NCI-H1436 (cell line): Measurements from ENCODE around the gene FGF1.

ENCODE experiments used
- DNase-seq: peaks from one replicate; lab custom pipeline; 2025; lab: John Stamatoyannopoulos, UW

The FGF1 gene

DNA sequence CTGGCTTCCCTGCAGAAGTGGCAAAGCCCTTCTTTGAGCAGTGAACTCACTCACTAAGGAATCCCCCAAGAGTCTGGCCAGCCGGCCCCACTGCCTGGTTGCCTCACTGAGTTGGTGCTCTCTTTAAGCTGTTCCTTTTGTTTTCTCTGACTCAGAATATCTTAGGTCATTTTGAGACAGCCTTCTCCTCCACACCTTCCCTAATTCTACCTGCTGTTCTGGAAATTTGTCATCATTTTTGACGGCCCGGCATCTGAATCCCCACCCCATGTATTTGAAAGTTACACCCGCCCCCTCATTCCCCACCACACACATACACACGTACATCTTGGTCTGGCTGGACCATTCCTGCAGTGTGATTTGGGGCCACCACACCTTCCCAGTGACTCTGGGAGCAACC, 41.8 kb downstream of the FGF1 start:
- DNase-seq, result no peak

DNA sequence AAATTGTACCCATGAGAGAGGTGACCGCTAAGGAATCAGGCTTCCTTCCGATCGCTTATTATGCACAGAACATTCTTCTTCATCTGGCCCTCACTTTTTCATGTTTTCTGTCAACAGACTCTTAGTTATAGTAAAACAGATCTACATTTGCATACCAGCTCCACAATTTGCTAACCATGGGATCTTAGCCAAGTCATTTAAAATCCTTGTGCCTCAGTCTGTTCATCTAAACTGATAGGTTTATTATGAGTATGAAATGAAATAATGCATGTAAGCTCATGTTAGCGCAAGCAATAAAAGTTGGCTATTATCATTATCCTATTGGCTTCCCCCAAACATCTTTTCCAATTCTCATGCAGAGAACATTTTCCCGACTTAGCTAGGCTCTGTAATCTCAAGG, 42.3 kb downstream of the FGF1 start:
- DNase-seq, result no peak

DNA sequence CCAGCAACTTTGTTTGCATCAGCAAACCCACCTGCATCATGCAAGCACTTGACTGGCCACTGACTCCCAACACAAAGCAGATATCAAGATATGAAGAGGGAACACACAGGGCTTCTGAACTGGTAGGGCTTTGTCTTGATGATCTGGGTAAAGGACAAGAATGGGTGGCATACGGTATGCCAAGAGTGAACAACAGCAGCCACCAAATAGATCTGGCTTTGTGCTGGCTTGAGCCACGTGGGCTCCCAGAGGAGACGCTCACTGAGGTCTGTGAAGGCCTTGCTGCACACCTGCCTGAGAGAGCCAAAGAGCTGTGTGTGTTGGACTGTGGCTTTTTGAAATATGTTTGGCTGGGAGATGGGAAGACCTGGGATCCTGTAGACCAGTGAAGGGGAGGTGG, 43.5 kb downstream of the FGF1 start:
- no peak for DNase-seq

DNA sequence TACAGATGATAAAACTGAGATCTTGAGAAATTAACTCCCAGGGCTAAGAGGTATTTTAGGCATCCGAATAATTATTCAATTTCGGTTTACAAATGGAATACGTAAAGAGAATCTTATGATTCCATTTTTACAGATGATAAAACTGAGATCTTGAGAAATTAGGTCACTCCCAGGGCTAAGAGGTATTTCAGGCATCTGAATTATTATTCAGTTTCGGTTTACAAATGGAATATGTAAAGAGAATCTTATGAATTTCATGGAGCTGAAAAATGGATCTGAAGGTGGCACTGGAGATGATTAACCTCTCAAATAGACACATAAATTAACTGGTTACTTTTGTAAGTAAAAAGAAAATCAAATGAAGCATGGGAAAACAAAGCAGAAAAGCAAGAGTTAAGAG, 44.2 kb downstream of the FGF1 start:
- DNase-seq, result no peak

DNA sequence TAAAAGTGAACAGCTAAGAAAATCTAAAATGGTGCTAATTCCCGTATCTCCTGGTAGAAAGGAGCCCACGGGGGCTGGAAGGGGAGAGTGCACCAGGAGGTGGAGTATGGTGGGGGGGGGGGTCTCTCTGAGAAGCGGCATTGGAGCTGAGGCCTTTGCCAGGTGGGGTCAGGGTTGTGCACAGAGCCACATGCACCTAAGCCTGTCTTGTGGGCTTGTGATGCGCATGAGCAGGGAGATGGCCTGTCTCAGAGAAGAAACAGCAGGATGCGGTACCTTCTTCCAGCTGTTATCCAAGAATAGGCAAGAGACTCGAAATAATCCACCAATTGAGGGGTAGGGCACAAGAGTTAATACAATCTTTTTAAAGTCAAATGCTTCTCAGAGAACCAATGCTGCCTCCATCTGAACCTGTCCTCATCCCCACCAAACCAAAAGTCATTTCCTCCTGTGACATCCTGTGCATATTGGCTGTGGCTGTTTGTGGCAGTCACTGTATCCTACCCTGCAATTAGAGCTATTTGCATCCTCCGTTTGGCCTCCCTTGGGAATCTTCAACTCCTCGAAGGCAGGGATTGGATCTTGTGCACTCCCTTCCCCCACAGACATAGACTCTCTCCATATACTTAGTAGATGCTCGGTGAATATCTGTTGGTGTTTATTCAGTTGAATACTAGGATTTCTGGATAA, 45.4 kb downstream of the FGF1 start:
- DNase-seq, result peak; percentile 68

DNA sequence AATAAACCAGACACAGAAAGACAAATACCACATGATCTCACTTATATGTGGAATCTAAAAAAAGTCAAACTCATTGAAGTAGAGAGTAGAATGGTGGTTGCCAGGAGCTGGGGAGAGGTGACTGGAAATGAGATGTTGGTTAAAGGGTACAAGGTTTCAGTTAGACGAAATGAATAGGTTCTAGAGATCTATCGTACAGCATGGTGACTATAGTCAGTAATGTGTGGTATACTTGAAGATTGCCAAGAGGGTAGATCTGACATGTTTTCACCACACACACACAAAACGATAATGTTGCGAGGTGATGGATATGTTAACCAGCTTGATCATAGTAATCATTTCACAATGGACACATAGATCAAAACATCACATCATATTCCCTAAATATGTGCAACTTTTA, 46.4 kb downstream of the FGF1 start:
- no peak for DNase-seq

DNA sequence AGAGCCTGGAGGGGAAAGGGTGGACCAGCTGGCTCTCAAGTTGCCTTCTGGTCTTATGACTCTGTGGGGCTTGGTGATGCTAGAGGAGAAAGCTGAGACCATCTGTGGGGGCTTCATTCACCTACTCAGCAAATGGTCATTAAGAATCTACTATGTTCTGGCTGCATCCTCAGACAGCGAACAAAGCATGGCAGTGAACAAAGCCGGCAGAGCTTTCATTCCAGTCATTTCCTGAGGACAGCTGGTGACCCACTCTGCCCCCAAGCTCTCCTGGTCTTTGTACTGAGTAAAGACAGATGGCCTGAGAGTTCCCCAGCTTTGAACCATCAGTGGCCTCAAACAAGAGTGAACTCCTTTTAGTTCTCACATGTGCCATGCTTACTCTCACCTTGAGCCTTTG, 48.0 kb downstream of the FGF1 start:
- no peak for DNase-seq

DNA sequence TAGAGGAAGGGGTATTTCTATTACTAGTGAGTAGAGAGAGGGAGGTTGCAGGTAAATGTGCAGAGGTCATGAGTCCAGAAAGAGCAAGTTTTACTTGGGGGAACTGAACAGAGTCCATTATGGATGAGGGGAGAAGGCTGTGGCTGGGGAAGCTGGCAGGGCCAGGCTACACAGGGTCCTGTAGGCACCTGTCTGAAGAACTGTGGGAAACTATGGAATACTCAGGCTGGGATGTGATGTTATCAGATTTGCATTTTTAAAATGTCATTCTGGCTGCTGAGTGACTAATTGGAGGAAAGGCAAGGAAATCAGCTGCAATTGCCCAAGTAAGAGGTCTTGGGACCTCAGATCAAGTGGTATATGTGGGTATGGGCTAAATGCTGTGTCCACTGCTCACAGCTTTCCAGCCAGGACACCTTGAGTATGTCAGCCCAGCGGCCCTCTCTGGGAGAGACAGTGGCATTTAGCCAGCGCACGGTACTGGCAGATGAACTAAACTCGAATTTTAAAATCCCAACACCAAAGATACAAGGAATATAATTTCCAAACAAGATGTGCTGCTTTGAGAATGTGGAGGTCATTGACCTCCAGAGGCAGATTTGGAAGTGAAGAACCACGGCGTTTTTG, 49.1 kb downstream of the FGF1 start:
- DNase-seq, result no peak

DNA sequence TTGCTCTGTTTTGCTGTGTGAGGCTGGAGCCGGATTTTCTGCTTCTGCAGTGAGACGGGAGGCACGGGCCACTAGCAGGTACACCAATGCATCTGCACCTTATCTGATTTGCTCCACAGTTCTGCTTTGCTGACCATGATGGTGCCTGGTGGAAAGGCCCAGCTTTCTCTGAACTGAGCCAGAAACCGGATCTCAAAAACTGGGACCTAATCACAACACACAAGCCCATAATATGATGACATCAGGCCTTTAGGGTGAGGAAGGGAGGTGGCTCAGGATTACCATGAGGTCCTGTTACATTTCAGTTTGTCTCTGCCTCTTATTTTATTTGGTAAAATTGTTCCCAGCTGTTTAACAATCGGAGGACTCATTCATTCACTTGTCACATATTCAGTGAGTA, 49.8 kb downstream of the FGF1 start:
- DNase-seq, result no peak

DNA sequence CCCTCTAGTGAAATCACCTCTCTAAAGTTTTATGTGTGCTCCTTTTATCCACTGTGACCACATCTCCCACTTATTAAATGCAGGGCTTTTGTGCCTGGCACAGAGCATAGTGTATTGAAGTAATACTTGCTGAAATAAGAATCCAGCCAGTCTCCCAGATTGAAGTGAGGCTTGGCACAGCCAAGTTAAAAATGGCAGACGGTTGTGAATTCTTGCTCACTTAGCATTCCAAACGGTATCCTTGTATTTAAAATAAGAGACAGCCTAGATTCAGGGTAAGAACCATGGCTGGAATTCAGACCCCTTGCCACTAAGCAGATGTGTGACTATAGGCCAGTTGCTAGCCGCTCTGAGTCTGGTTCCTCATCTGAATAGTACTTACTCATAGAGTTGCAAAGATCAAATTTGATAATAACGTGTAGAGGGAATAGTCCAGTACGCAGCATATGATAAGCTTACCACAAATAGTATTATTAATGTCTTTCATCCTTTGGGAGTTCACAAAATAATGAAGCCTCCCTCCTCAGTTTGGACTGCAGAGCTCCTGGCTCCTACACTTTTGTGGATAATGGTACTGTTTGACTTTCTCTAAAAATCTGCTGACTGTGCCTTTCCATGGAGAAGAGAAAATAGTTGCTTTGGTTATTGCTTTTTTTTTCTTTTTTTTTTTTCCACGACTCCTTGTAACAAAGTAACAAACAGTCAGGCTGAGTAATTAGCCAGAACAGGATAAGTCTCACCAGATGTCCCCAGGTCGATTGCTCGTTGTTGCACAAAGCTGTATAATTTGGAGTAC, 51.5 kb downstream of the FGF1 start:
- DNase-seq, result no peak

DNA sequence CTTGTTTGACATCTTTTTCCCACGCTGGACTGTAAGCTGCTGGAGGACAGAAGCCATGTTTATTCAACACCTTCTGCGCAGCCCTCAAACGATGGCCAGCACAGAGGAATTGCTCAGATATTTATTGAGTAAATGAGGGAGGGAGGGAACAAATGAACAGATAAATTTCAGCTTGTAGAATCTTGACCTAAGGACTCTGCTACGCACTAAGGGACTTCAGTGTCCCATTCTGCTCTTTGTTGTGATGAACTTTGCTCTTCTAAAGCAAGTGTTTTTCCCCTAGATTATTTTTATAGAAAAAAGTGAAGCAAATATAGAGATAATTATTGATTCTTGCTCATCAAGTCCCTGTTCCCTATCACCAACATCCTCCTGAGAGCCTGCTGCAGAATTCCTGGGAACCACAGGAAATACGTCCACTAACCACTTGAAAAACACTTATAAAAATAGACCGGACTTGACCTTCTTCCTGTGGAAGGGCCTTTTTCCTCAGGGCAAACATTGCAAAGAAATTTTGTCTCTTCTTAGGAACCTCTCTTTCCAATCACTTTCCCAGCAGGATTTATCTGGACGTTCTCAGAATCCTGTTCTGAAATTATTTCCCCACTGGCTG, 54.9 kb downstream of the FGF1 start:
- DNase-seq, result no peak

DNA sequence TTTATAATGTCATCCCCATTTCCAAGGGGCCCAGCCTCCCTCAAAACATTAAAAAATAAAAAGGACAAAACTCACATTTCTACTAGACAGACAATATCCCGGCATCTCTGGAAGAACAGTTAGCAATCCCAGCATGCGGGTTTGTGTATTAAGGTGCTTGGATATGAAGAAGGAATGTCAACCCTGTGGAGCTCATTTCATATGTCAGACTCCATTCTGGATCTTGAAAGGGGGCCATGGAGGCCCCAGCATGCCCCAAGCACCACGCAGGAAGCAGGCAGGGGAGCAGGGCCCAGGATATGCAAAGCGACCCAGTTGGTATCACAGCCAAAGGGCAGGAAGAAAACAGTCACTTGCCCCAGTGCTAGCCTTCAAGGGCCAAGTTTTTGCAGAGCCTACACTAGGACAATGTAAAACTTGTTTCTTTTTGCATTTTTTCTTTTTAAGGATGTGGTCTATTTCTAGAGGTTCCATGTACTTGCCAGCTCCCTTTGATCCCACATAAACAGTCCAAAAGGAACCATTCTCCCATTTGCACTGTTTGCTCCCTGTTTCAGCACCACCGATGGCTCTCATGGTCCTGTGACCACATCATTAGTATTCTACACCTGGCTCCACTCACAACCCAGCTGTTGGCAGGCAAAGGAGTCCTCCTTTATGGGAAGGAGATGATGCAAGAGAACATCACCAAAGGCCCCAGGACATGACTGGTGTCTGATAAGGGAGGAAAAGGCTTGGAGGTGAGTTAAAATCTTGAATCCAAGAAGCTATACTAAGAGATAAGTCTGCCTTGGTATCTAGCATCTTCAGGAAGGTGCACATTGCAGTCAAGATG, 58.3 kb downstream of the FGF1 start:
- DNase-seq, result no peak

DNA sequence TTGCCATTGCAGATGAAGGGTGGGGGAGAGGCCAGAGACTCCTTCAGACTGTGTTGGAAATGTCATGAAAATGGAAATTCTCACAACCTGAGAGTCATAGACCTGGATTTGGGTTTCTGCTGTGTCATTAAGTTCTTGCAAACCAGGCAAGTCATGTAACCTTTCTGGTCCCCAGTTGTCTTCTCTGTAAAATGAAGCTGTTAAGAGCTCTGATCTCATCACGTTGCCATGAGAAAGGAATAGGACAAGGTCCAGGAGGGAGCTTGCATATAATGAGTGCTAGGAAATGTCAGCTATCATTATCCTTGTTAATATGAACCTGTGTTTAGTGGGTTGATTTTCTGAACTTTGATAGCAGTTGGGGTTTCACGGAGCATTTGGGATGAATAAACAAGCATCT, 59.1 kb downstream of the FGF1 start:
- no peak for DNase-seq

DNA sequence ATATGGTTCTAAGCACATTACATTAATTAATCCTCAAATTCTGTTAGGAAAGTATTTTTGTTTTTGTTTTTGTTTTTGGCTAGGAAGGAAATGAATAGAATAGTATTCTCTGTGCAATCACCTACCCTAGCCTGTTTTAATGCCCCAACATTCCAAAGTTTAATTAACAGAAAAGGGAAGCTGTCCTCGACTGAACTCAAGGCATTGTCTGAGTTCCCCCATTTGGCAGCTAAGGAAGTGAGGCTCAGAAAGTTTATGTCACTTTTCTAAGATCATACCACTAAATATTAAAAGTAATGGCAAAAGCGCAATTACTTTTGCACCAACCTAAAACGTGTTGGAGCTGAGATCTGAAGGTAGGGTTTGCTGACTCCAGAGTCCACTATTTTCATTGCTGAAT, 59.8 kb downstream of the FGF1 start:
- no peak for DNase-seq

DNA sequence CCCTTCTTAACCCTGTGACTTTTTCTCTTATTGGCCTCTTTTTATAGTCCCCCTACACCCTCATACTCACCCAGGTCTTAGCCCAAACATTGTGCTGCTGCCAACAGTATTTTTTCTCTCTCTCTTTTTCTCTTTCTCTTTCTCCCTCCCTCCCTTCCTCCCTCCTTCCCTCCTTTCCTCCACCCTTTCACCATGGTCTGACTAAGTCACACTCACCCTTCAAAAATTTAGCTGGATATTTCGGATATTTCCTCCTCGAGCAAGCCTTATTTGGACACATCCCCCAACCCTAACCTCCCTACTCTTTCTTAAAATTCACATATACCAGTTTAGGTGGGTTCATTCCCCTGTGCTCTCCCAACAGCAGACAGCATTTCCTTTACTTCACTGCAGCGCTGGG, 64.7 kb downstream of the FGF1 start:
- no peak for DNase-seq

DNA sequence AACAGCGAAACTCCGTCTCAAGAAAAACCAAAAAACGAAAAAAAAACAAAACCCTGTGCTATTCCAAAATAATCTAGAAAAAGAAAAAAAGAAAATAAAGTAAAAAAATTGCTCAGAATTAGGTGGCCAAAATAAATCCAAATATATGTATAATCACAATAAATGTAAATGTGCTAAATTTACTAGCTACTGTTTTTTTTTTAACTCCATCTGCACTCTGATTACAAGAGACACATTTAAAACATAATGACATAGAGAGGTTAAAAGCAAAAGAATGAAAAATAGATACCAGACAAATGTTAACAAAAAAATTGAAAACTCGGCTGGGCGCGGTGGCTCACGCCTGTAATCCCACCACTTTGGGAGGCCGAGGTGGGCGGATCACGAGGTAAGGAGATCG, 66.1 kb downstream of the FGF1 start:
- DNase-seq, result no peak

DNA sequence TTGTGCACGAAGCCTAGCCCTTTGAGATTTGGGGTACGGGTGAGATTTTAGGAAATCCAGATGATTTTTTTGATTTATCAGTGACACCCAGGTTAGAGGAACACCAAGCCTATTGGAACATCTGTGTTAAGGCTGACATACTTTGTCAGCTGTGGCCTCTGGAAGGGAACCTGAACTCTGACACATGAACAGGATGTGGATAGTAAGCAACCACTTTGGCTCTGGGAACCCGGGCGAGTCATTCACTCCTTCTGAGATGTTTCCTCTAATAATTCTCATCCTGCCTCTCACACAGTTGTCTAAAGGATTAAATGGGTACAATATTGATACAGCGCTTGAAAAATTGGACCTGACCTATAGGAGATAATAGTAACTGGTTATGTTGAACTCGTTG, 67.8 kb downstream of the FGF1 start:
- DNase-seq, result no peak

DNA sequence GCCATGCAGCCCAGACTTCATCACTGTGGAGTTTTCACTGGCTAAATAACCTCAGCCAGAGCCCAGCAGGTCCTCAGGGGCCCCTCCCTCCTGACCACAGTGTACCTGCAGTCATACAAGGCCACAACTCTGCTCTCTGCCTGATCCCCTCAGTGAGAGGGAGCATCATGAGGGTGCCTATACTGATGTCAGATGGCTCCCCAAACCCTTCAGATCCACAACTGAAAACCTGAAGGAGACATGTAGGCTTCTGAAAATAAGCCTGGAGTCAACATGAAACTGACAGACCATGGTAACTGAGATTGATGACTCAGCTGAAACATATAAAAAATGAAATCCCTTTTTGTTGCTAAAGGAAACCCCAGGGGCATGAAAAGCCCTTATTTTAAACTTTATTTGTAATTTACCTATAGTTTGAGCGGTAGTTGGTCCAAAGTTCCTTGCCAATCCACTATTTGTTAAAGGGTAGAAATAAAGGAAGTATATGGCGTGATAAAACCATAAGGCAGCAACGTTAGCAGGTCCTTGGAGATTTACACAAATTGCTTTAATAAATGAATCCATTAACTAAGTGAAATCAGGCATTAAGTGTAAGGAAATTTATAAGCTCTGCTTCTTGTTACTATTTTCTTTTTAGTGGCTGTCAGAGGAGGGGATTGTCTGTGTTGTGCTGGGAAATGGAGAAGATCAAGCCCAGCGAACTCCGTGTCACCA, 68.3 kb downstream of the FGF1 start:
- no peak for DNase-seq

DNA sequence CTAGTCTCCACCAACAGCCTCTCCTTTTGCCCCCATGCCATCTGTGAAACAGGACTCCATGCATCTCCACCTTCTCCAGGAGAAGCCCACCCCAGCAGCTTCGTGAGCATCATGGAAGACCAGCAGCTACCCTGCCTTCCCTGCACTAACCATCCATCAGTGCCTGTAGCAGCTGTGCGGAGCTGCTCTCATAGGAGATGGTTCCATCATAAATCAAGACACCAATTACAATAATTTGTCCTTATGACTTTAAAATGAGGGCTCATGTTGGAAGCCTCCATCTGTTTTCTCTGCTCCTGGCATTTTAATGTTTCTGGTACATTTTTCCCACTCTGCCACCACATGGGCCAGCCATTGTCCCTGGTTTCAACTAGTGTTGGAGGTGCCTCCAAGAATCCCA, 69.9 kb downstream of the FGF1 start:
- no peak for DNase-seq

DNA sequence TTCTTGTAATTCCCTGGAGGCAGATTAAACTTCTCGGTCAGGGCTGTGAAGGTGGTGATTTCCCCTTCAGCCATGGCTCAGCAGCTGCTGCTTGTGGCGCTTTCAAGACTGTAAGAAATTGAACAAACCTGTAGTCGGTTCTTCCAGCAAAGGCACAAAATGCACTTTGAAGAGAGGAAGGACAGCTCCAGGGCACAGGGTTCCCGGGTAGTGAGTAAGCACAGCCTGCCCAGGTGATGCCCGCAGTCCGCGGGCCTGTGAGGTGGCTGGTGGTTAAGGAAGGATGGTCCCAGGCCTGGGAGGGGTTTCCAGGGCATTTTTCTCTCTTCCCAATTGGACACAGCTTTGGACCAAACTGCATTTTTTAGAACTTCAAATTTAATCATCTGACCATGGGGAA, 71.8 kb downstream of the FGF1 start:
- no peak for DNase-seq

DNA sequence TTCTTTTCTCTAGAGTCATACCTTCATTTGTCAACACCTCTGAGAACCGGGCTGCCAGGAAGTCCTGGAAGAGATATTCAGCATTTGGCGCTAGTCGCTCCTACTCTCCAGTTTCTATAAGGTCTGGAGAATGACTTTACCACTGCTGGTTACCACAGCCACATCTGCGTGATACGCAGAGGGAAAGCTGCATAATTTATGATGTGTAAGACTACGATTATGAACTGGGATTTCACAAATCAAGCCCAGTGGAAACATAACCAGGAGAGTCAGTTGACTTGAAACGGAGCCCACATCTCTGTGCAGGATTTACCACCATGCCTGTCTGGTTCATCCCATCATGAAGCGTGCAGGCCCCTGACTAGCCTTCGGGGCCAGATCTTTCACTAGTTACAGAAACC, 72.6 kb downstream of the FGF1 start:
- no peak for DNase-seq
